Measurements from ENCODE around the gene ANKRD44.

GRCh38 chr2:196985511-196986183 lies 324.9 kb downstream of the ANKRD44 start:
- TF ChIP-seq EZH2 (IDR thresholded peaks at IDR 0.05; ENCODE audit: low read length, unreplicated experiment) (no peak), CTCF (conservative IDR thresholded peaks at IDR 0.05; ENCODE audit: low read depth, low read length) (no peak), EZH2phosphoT487 (IDR thresholded peaks at IDR 0.05; ENCODE audit: borderline replicate concordance, low read length) (no peak)

Data from PC-3 (cell line).